NB4 (cell line): ENCODE measurements around the gene KCNJ14.

ENCODE experiments used
- DNase-seq: peaks from one replicate; pipeline ENCODE4 v3.0.0; 2010; ENCODE audit warnings: low read depth
- H3K4me3 ChIP-seq: one replicate; pipeline ENCODE4 v1.5.1; 2011; ENCODE audit warnings: mild to moderate bottlenecking, low read depth, low read length, moderate library complexity
- CTCF ChIP-seq: IDR thresholded peaks from one replicate; pipeline ENCODE4 v1.5.1; 2012; ENCODE audit warnings: low read depth, low read length
- MAX ChIP-seq: IDR thresholded peaks from 2 replicates; pipeline ENCODE4 v1.6.1; 2011; ENCODE audit warnings: low read depth, low read length
- MYC ChIP-seq: IDR thresholded peaks from 2 replicates; pipeline ENCODE4 v1.6.1; 2011; ENCODE audit warnings: low read depth, low read length
- POLR2A ChIP-seq: IDR thresholded peaks from 2 replicates; pipeline ENCODE4 v1.6.1; 2011; ENCODE audit warnings: mild to moderate bottlenecking; ENCODE audit not compliant: insufficient read length; ENCODE audit errors: extremely low read depth

Gene KCNJ14

DNA sequence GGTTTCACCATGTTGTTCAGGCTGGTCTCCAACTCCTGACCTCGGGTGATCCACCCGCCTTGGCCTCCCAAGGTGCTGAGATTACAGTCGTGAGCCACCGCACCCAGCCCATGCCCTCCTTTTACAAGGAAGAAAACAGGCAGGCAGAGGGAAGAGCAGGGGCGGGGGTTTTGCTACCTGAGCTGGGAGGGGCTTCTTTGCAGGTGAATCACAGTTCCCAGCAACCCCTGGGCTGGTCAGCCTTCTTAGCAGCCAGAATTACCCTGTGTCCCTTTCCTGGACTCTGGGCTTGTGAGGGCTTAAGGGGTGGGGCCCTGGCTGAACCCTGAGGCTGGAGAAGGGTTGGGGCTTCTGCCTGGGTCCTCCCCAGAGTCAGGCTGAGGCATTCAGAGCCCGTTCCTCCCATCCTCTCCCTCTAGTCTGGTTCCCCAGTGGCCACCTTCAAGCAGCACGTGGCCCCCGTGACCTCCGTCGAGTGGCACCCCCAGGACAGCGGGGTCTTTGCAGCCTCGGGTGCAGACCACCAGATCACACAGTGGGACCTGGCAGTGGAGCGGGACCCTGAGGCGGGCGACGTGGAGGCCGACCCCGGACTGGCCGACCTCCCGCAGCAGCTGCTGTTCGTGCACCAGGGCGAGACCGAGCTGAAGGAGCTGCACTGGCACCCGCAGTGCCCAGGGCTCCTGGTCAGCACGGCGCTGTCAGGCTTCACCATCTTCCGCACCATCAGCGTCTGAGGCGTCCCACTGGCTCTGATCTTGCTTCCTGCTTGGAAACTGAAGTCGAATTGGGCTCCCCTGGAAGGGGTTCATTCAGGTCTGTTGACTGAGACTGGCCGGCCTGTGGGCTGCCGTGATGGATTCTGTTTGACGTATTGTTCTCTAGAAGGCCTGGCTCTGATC lies 2.8 kb upstream of the KCNJ14 start:
- TF ChIP-seq MYC, result no peak
- no peak for TF ChIP-seq POLR2A
- TF ChIP-seq MAX, result no peak
- no peak for TF ChIP-seq CTCF
- DNase-seq, result no peak
- no peak overlapping the region for H3K4me3 ChIP-seq

GRCh38 chr19:48454150-48454730 lies 1.1 kb upstream of the KCNJ14 start:
- no peak for DNase-seq
- no peak for TF ChIP-seq MYC
- no peak for TF ChIP-seq MAX
- TF ChIP-seq CTCF, result no peak
- TF ChIP-seq POLR2A, result no peak
- H3K4me3 ChIP-seq, result no peak overlapping the region

GRCh38 chr19:48455908-48456562 lies 661 bp downstream of the KCNJ14 start:
- DNase-seq, result peak; percentile 38
- TF ChIP-seq MYC (no peak), MAX (no peak), POLR2A (no peak), CTCF (no peak)
- H3K4me3 ChIP-seq, result no peak overlapping the region

GRCh38 chr19:48456864-48457263 lies 1.5 kb downstream of the KCNJ14 start:
- no peak for TF ChIP-seq CTCF
- TF ChIP-seq POLR2A, result no peak
- TF ChIP-seq MYC, result no peak
- no peak for TF ChIP-seq MAX
- H3K4me3 ChIP-seq, result no peak overlapping the region

DNA sequence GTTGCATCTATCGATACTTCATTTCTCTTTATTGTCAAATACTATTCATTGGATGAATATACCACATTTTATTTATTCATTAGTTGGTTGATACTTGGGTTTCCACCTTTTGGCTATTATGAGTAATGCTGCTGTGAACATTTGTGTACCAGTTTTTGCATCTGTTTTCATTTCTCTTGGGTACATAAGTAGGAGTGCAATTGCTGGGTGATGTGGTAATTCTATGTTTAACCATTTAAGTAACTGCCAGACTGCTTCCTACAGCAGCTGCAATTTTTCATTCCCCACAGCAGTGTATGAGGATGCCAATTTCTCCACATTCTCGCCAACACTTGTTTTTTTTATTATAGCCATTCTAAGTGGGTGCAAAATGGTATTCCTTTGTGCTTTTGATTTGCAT lies 2.6 kb downstream of the KCNJ14 start:
- peak; percentile 53 for DNase-seq
- TF ChIP-seq CTCF (no peak), MYC (no peak), POLR2A (no peak), MAX (no peak)
- no peak overlapping the region for H3K4me3 ChIP-seq

More at GRCh38 chr19:48456864-48457263, 1.5 kb downstream of the KCNJ14 start:
- DNase-seq, result no peak
